MM.1S (cell line): Measurements from ENCODE around the gene RAPGEF2.

Experiments used
- CTCF ChIP-seq: fragments of 300-600 bp; sonication (generic); IDR thresholded peaks from 2 replicates; pipeline ENCODE4 v1.5.1; 2016; ENCODE audit warnings: antibody characterized with exemption, low read length, mixed read lengths
- EZH2 ChIP-seq: fragments of 300-600 bp; sonication (generic); optimal IDR thresholded peaks from 2 replicates; pipeline ENCODE3; 2017; ENCODE audit warnings: low read depth, mild to moderate bottlenecking, antibody characterized with exemption, low read length, mixed read lengths
- EZH2phosphoT487 ChIP-seq: fragments of 300-600 bp; sonication (generic); IDR thresholded peaks from 2 replicates; pipeline ENCODE4 v1.6.1; 2018; ENCODE audit warnings: antibody characterized with exemption, low read length

- TF ChIP-seq CTCF, result no peak
- no peak for TF ChIP-seq EZH2
- no peak for TF ChIP-seq EZH2phosphoT487
Observed at GRCh38 chr4:159117564-159117963, 14.7 kb downstream of the RAPGEF2 start.
